Pancreas (tissue), 10 donors: ENCODE measurements around the gene TBC1D13. TPM values are rescaled to one million over a fixed set of nuclear protein-coding genes. Genes with fewer than 3 reads are reported as not detected.

Source experiments
- ATAC-seq, 4 donors: fragments of 200-7000 bp; cut with Tn5 transposase; one replicate each; pipeline versions ENCODE4 v1.8.0 to v1.9.1; 2020; ENCODE audit warnings: mild to moderate bottlenecking in 4 of 4, moderate library complexity in 4 of 4
- DNase-seq, 6 donors: peaks; one replicate each; pipeline ENCODE4 v3.0.0-alpha.2; 2020
- FAIRE-seq: peaks from 2 replicates; lab custom pipeline; 2012; peaks lifted over from hg19 to GRCh38; lab: Jason Lieb, UNC
- H3K27ac ChIP-seq, 4 donors: fragments of 200-600 bp; sonication (generic); 1 replicate in 3 of 4; 2 replicates in 1 of 4; pipeline versions ENCODE4 v1.5.0 to v1.8.0; 2020
- H3K27me3 ChIP-seq, 4 donors: fragments of 200-600 bp; one replicate each; pipeline ENCODE4 v1.8.0; 2021
- H3K36me3 ChIP-seq, 3 donors: fragments of 200-600 bp; sonication (generic) in 1 of 3; one replicate each; pipeline versions ENCODE4 v1.5.0 to v1.8.0; 2020 to 2021
- H3K4me1 ChIP-seq, 3 donors: fragments of 200-600 bp; one replicate each; pipeline ENCODE4 v1.8.0; 2021
- H3K4me3 ChIP-seq, 4 donors: fragments of 200-600 bp; sonication (generic) in 2 of 4; one replicate each; pipeline versions ENCODE4 v1.5.0 to v1.8.0; 2020 to 2021
- H3K9me3 ChIP-seq, 4 donors: fragments of 200-600 bp; one replicate each; pipeline ENCODE4 v1.8.0; 2021
- CTCF ChIP-seq, 4 donors: fragments of 200-600 bp; sonication (generic) in 3 of 4; IDR thresholded peaks; one replicate each; pipeline versions ENCODE4 v1.5.0 to v1.8.0; 2021; ENCODE audit warnings: antibody characterized with exemption in 4 of 4
- WGBS, 2 donors: extraction: QIAGEN DNeasy Blood & Tissue Kit; methylation state at CpG; one replicate each; pipeline ENCODE4 v1.1.7; 2013; 5-methylcytosine and 5-hydroxymethylcytosine counted together
- intact Hi-C, 3 donors: fragments of 100-400 bp; cut with DNase I; formaldehyde crosslinking; loops; one replicate each; pipeline versions ENCODE4 v1.11.1 to v1.14.2; 2022
- polyA plus RNA-seq, 2 donors: library from polyadenylated mRNA; stranded (reverse); fragments of 200-250 nt; gene quantifications; one replicate each; pipeline ENCODE4 v1.2.3, GENCODE V29; 2013
- total RNA-seq, 6 donors: library from RNA; stranded (reverse); fragmentation: NEBNext Ultra II Directional in 4 of 6; extraction: Animal tissue kit (Norgen Biotek cat#: 25700) in 4 of 6; gene quantifications; one replicate each; pipeline versions ENCODE4 v1.2.1 to v1.2.4, GENCODE V29; 2021 to 2023
- donor health status: healthy with polysubstance abuse.
- donor health status: DM: no; HTN: no; CAD: no; lungs with moderate emphysema.
- donor health status: DM: no; HTN: no; CAD: no.
- donor health status: control.
- donor health status: control.
- donor health status: Bipolar disorder and iron deficiency.
- donor health status: DM: yes; HTN: yes; CAD: no.
- donor health status: DM: no; HTN: no; CAD: no.
- donor health status: DM: no; HTN: no; CAD: no.
- donor health status: DM: yes; HTN: yes; CAD: no.

The TBC1D13 gene
- total and polyA plus RNA-seq, 8 donors, result 10.9 to 18.5 (median 13.9) TPM

- Histone ChIP-seq H3K4me3 (peak overlapping the region; percentile 47 to 72 (median 60)), H3K9me3 (no peaks in the 10 kb centered on the region), H3K4me1 (peaks cover 0 to 8% (median 0%) of the 10 kb centered on the region in 3 donors), H3K36me3 (peaks cover 0 to 8% (median 0%) of the 10 kb centered on the region in 3 donors), H3K27me3 (no peaks in the 10 kb centered on the region), H3K27ac (peak overlapping the region; percentile 56 to 77 (median 66))
- DNase-seq (peak in 5 of 6 donors; percentile 38 to 73 (median 56)), ATAC-seq (peak; percentile 9 to 33 (median 14)), FAIRE-seq (no peak)
- TF ChIP-seq CTCF (IDR thresholded peaks at IDR 0.05), result no peak
- intact Hi-C loops, result no loop called here
- 9 to 11% methylated on average over 80 to 90 of the region's 90 CpGs for WGBS, 2 donors
Observed at GRCh38 chr9:128818839-128819715, 32.0 kb downstream of the TBC1D13 start.

GRCh38 chr9:128819716-128820664 lies 32.9 kb downstream of the TBC1D13 start:
- H3K4me3 ChIP-seq, result peak overlapping the region in 2 of 4 donors; percentile 71 to 72
- no peak for DNase-seq

GRCh38 chr9:128820665-128821583 lies 33.9 kb downstream of the TBC1D13 start:
- no peak for ATAC-seq
- no peaks in the 10 kb centered on the region for H3K27me3 ChIP-seq

More at GRCh38 chr9:128819716-128820664, 32.9 kb downstream of the TBC1D13 start:
- 76 to 77% methylated on average over 18 of the region's 18 CpGs for WGBS, 2 donors
- no peak for ATAC-seq
- H3K36me3 ChIP-seq, result peaks cover 0 to 12% (median 0%) of the 10 kb centered on the region in 3 donors
- intact Hi-C loops, result no loop called here
- H3K27ac ChIP-seq, result no peak overlapping the region
- H3K27me3 ChIP-seq, result no peaks in the 10 kb centered on the region
- no peak for TF ChIP-seq CTCF (IDR thresholded peaks at IDR 0.05)
- peaks cover 0 to 8% (median 0%) of the 10 kb centered on the region in 3 donors for H3K4me1 ChIP-seq
- no peaks in the 10 kb centered on the region for H3K9me3 ChIP-seq
- no peak for FAIRE-seq

More at GRCh38 chr9:128820665-128821583, 33.9 kb downstream of the TBC1D13 start:
- intact Hi-C loops, result no loop called here
- DNase-seq (no peak), FAIRE-seq (no peak)
- peaks cover 0 to 8% (median 0%) of the 10 kb centered on the region in 3 donors for H3K4me1 ChIP-seq
- H3K4me3 ChIP-seq, result no peak overlapping the region
- 87 to 90% methylated on average over 24 of the region's 24 CpGs for whole genome bisulfite sequencing, 2 donors
- TF ChIP-seq CTCF (IDR thresholded peaks at IDR 0.05), result no peak
- H3K36me3 ChIP-seq, result peaks cover 0 to 12% (median 0%) of the 10 kb centered on the region in 3 donors
- no peak overlapping the region for H3K27ac ChIP-seq
- H3K9me3 ChIP-seq, result no peaks in the 10 kb centered on the region
